Measurements from ENCODE around the gene NLE1. TPM values are rescaled to one million over a fixed set of nuclear protein-coding genes. Genes with fewer than 3 reads are reported as not detected.

The NLE1 gene
- total RNA-seq (2021; ENCODE audit: unreplicated experiment) = 35.5 TPM
- 46.4 TPM for polyA plus RNA-seq (2012; ENCODE audit: insufficient read length)
- percentile 75 among the genes with signal in this experiment for Bru-seq, nascent RNA
- BruChase-seq, experiment 1, labeled RNA remaining after a 2-hour chase = percentile 72 among the genes with signal in this experiment
- BruChase-seq, experiment 2, labeled RNA remaining after a 6-hour chase = percentile 72 among the genes with signal in this experiment
- long read RNA-seq, full-length matches to known transcripts = 17 of 38 reads
- long read RNA-seq, partial matches to known transcripts = 10 of 38 reads
- long read RNA-seq, other reads (novel, unspliced or antisense) = 11 of 38 reads

DNA sequence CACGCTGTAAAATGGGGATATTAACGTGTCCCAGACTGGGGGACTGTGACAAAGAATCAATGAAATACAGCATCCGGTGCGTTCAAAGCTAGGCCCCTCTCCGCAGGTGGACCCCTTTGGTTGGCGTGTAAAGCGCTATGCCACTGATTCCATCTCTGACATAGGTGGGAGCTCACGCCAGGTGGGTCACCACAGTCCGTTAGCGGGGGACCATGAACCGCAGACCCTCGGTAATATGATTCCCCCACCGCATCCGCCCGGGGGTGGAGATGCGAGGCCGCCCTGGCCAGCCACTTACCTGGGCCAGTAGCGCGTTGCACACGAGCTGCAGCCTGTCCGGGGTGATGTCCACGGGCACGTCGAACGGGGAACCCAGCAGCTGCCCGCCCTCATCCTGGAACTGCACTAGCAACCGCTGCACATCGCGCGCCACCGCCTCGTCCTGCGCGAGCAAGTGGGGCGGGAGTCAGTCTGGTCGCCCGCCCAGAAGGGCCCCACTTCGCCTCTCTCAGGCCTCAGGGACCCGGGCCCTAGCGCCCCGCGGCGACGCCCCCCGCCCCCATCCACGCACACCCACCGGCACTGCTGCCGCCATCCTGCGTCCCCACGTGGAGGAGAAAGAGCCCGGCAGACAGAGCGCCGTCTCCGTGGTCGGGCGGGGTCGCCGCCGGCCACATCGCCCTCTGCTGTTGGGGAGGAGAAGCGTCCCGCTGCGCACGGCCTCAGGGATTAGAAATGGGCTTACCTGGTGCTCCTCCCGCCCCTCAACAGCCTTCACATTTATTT is at the start of gene NLE1:
Gene NLE1, minus strand, starts transcription at position 623 of the 786 bp plus-strand sequence. Its CDS starts 28 bp downstream, at position 595.
- no peak for DNase-seq (ENCODE audit: low read depth, low spot score)
- TF ChIP-seq TCF7L2 (IDR thresholded peaks at IDR 0.05; ENCODE audit: low read depth, low read length) (0 out of 2 replicates have a peak, but pooled peaks have one; percentile 43), SIN3A (IDR thresholded peaks at IDR 0.05; ENCODE audit: borderline replicate concordance, insufficient read depth, low read depth, low read length) (peak; percentile 99), POLR2AphosphoS5 (IDR thresholded peaks at IDR 0.05; ENCODE audit: low read depth, low read length) (peak; percentile 92)
- TF ChIP-seq, protein P1, sequence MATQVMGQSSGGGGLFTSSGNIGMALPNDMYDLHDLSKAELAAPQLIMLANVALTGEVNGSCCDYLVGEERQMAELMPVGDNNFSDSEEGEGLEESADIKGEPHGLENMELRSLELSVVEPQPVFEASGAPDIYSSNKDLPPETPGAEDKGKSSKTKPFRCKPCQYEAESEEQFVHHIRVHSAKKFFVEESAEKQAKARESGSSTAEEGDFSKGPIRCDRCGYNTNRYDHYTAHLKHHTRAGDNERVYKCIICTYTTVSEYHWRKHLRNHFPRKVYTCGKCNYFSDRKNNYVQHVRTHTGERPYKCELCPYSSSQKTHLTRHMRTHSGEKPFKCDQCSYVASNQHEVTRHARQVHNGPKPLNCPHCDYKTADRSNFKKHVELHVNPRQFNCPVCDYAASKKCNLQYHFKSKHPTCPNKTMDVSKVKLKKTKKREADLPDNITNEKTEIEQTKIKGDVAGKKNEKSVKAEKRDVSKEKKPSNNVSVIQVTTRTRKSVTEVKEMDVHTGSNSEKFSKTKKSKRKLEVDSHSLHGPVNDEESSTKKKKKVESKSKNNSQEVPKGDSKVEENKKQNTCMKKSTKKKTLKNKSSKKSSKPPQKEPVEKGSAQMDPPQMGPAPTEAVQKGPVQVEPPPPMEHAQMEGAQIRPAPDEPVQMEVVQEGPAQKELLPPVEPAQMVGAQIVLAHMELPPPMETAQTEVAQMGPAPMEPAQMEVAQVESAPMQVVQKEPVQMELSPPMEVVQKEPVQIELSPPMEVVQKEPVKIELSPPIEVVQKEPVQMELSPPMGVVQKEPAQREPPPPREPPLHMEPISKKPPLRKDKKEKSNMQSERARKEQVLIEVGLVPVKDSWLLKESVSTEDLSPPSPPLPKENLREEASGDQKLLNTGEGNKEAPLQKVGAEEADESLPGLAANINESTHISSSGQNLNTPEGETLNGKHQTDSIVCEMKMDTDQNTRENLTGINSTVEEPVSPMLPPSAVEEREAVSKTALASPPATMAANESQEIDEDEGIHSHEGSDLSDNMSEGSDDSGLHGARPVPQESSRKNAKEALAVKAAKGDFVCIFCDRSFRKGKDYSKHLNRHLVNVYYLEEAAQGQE (IDR thresholded peaks at IDR 0.05; ENCODE audit: insufficient read depth in 1 of 2, low read depth in 2 of 2, low read length in 1 of 2) = no peak
- TF ChIP-seq, protein P2, sequence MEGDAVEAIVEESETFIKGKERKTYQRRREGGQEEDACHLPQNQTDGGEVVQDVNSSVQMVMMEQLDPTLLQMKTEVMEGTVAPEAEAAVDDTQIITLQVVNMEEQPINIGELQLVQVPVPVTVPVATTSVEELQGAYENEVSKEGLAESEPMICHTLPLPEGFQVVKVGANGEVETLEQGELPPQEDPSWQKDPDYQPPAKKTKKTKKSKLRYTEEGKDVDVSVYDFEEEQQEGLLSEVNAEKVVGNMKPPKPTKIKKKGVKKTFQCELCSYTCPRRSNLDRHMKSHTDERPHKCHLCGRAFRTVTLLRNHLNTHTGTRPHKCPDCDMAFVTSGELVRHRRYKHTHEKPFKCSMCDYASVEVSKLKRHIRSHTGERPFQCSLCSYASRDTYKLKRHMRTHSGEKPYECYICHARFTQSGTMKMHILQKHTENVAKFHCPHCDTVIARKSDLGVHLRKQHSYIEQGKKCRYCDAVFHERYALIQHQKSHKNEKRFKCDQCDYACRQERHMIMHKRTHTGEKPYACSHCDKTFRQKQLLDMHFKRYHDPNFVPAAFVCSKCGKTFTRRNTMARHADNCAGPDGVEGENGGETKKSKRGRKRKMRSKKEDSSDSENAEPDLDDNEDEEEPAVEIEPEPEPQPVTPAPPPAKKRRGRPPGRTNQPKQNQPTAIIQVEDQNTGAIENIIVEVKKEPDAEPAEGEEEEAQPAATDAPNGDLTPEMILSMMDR (IDR thresholded peaks at IDR 0.05) = peak; percentile 98
- ATAC-seq = peak; percentile 96
- in situ Hi-C loops (cut with HindIII; ENCODE audit: low pct_unique_long_range_greater_than_20kb, low sequenced_read_pairs) = no loop called here
- H3K9me3 ChIP-seq (ENCODE audit: control insufficient read depth, insufficient read depth, low read depth, low read length) = no peaks in the 10 kb centered on the region
- H3K4me1 ChIP-seq (ENCODE audit: control insufficient read depth, insufficient read depth, low read length) = peaks cover 4% of the 10 kb centered on the region; the same call in 1 of the 2 replicates
- 0 out of 2 replicates have a peak, but pooled peaks cover 4% of the 10 kb centered on the region for H3K36me3 ChIP-seq (ENCODE audit: control insufficient read depth, insufficient read depth, low read length)
- POLR2A ChIA-PET = no interaction called here
- peak within 1 kb of the TSS; percentile 87 for H3K4me3 ChIP-seq (ENCODE audit: low read depth in 2 of 2, low read length in 2 of 2)
- H3K27ac ChIP-seq (ENCODE audit: low read length) = peak within 1 kb of the TSS; percentile 83
- intact Hi-C loops (cut with micrococcal nuclease; ENCODE audit: unreplicated experiment) = no loop called here
- no peaks in the 10 kb centered on the region for H3K27me3 ChIP-seq (ENCODE audit: control insufficient read depth, insufficient read depth, low read length)
- CTCF ChIA-PET = interaction anchor here (1.1 kb wide), 1 partner anchor 178 kb away, joined by 3 read pairs; no protein-coding TSS in a partner anchor
- TSS peak; percentile 92 for BruUV-seq (replicated peaks)

DNA sequence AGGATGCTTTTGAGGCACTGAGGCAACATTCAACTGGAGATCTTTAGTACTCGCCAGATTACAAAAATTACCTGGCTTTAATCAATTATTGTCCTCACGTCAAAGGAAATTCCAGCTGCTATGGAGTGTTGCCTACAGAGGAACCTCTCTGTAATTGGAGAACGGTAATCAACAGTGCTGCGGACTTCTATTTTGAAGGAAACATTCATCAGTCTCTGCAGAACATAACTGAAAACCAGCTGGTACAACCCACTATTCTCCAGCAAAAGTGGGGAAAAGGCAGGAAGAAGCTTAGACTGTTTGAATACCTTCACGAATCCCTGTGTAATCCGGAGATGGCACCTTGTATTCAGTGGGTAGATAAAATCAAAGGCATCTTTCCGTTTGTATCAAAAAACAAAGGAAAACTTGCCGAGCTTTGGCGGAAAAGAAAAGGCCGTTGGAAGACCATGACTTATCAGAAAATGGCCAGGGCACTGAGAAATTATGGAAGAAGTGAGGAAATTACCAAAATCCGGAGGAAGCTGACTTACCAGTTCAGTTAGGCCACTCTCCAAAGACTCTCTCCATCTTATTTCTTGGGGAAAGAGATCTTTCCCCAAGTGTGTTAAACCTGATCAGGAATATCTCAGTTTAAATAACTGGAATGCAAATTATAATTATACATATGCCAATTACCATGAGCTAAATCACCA is 49.0 kb upstream of the NLE1 start:
- no peaks in the 10 kb centered on the region for H3K4me1 ChIP-seq (ENCODE audit: control insufficient read depth, insufficient read depth, low read length)
- no peaks in the 10 kb centered on the region for H3K36me3 ChIP-seq (ENCODE audit: control insufficient read depth, insufficient read depth, low read length)
- TF ChIP-seq SIN3A (IDR thresholded peaks at IDR 0.05; ENCODE audit: borderline replicate concordance, insufficient read depth, low read depth, low read length) (no peak), TCF7L2 (IDR thresholded peaks at IDR 0.05; ENCODE audit: low read depth, low read length) (no peak), POLR2AphosphoS5 (IDR thresholded peaks at IDR 0.05; ENCODE audit: low read depth, low read length) (no peak)
- TF ChIP-seq, protein P2 (IDR thresholded peaks at IDR 0.05) = no peak
- TF ChIP-seq, protein P1 (IDR thresholded peaks at IDR 0.05; ENCODE audit: insufficient read depth in 1 of 2, low read depth in 2 of 2, low read length in 1 of 2) = no peak
- no peak for ATAC-seq
- intact Hi-C loops (cut with micrococcal nuclease; ENCODE audit: unreplicated experiment) = no loop called here
- POLR2A ChIA-PET = interaction anchor here (0.6 kb wide), 1 partner anchor 24 kb away, joined by 10 read pairs; no protein-coding TSS in a partner anchor
- no peaks in the 10 kb centered on the region for H3K9me3 ChIP-seq (ENCODE audit: control insufficient read depth, insufficient read depth, low read depth, low read length)
- CTCF ChIA-PET = no interaction called here
- no peaks in the 10 kb centered on the region for H3K27me3 ChIP-seq (ENCODE audit: control insufficient read depth, insufficient read depth, low read length)
- H3K4me3 ChIP-seq (ENCODE audit: low read depth in 2 of 2, low read length in 2 of 2) = no peak overlapping the region
- no peak overlapping the region for H3K27ac ChIP-seq (ENCODE audit: low read length)
- no peak for DNase-seq (ENCODE audit: low read depth, low spot score)
- in situ Hi-C loops (cut with HindIII; ENCODE audit: low pct_unique_long_range_greater_than_20kb, low sequenced_read_pairs) = loop anchor here (25.0 kb wide), 1 partner anchor 346 kb away; the partner anchor contains the start of gene SLFN12L
- no TSS peak for BruUV-seq (replicated peaks)
